NB4 (cell line): ENCODE data around the gene ATRAID.

ENCODE experiments used
- CTCF ChIP-seq: IDR thresholded peaks from one replicate; pipeline ENCODE4 v1.5.1; 2012; ENCODE audit warnings: low read depth, low read length
- MYC ChIP-seq: IDR thresholded peaks from 2 replicates; pipeline ENCODE4 v1.6.1; 2011; ENCODE audit warnings: low read depth, low read length
- POLR2A ChIP-seq: IDR thresholded peaks from 2 replicates; pipeline ENCODE4 v1.6.1; 2011; ENCODE audit warnings: mild to moderate bottlenecking; ENCODE audit not compliant: insufficient read length; ENCODE audit errors: extremely low read depth

GRCh38 chr2:27247893-27248292 lies 36.1 kb downstream of the ATRAID start:
- TF ChIP-seq CTCF = no peak
- TF ChIP-seq POLR2A = no peak
- TF ChIP-seq MYC = no peak
